NCI-H226 (cell line): ENCODE measurements around the gene BARHL1.
"Not testable (repeated sequence)": the region's sequence is repeated elsewhere in the genome, so short reads cannot be mapped to it uniquely, and the experiment has no call there.

Source experiments
- DNase-seq: peaks from one replicate; pipeline ENCODE4 v3.0.0-alpha.2; 2015

The BARHL1 gene

DNA sequence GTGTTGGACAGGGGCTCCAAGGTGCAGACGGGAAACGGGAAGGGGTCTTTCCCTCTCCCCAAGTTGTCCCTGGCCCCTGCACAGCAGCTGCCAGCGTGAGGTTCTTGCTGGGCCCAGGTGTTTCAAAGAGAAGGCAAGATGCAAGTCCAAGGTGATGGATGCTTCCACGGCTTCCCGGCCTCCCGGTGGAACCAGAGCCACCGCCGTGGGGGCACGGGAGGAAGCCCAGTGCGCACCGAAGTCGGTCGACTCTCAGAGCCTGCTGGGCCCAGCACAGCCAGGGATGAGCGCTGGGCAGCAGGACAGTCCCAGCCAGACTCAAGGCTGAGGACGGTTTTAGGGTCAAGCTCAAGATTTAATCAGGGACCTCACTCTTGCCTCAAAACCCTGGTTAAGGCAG, 25.2 kb upstream of the BARHL1 start:
- no peak for DNase-seq

DNA sequence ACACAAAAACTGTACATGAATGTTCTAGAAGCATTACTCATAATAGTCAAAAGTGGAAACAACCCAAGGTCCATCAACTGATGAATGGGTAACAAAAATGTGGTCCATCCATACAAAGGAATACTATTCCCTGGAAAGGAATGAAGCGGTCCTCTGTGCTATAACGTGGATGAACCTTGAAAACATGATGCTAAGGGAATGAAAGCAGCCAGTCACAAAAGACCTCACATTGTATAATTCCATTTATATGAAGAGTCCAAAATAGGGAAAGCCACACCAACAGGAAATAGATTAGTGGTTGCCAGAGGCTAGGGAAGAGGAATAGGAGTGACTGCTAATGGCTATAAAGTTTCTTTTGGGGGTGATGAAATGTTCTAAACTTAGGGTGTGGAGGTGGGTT, 22.7 kb upstream of the BARHL1 start:
- no peak for DNase-seq

- no peak for DNase-seq
Measured at GRCh38 chr9:132560616-132561202, 21.7 kb upstream of the BARHL1 start.

GRCh38 chr9:132562306-132562573, 20.2 kb upstream of the BARHL1 start:
- DNase-seq, result no peak

GRCh38 chr9:132564526-132564925, 17.9 kb upstream of the BARHL1 start:
- DNase-seq, result no peak

DNA sequence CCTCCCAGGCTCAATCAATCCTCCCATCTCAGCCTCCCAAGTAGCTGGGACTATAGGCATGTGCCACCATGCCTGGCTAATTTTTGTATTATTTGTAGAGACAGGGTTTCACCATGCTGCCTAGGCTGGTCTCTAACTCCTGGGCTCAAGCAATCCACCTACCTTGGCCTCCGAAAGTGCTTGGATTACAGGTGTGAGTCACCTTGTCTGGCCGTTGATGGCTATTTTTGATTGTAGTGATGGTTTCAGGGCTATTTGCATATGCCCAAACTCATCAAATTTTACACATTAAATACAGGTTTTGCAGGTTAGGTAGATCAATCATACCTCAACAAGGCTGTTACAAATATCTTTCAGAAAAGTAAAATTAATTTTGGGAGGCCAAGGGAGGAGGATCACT, 13.6 kb upstream of the BARHL1 start:
- not testable (repeated sequence) for DNase-seq

DNA sequence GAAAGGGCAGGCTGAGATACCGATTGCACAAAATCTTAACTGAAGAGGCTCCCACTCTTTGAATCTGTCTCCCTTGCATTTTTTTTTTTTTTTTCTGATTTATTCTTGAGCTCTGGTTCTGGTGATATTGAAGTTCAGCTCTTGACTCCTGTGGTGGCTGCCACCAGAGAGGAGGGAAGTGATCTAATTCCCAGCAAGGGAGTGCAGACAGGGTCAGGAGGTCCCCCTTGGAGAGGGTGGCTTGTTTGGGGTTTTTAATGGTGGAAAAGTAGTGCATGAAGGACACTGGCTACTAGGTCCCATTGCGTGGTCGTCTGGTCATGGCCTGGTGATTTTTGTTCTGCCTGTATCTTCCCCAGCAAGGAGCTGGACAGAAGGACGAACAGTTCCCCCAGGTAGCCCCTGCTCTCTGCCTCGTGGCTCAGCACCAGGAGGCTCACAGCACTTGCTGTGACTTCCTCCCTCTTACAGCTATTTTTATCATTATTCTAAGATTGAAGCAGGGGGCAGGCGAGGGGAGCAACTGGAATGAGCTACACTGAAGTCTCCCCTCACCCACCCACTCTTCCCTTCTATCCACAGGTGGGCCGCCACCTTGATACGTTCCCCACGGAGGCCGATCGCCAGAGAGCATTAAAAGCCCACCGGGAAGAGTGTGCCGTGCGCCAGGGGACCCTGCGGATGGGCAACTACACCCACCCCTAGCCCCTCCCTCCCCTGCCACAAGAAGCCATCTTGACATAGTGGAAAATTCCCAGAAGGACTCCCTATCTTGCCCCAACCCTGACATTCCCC, 10.4 kb upstream of the BARHL1 start:
- DNase-seq, result no peak

DNA sequence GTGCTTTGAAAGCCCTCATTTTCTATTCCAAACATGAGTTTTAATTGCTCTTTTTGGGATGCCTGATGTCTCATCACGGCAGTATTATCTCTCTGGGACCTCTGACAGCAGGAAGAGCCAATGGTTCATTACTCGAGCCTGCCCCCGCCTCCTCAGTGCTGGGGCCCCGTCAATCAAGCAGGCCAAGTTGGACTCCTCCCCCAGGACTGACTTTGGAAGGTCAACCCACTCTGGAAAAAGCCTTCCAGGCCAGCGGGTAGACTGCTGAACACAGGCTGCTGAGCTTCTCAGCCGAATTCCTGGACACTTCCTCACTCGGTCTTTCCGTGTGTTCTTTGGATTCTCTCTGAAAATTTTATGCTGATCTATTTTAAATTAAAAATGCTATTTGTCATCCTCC, 9.5 kb upstream of the BARHL1 start:
- peak; percentile 63 for DNase-seq

DNA sequence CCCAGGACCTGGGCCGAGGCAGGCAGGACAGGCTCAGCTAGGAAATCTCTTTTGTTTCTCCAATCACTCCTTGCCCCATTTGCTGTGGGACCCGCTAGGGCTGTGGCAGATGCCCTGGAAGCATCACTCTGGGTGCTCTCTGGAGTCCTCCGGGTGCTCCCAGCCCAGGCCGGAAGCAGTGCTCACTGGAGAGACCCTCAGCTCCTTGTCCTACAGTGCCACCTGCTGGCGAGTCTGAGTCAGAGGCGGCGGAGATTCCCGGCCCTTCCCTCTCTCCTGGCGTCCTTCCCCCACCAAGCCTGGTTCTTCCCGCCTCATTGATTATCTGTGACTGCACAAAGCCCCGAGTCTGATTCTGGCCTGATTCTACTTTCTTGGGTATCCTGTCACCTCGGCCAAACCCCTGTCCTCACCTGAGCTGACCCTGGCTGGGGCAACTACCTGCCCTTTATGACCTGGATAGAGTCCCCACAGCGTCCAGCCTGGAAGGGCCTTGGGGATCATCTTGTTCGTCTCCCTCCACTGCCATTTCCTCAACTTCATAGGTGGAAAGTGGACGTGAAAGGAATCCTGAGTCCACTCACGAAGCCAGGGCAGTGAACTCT, 7.3 kb upstream of the BARHL1 start:
- DNase-seq, result peak; percentile 46

DNA sequence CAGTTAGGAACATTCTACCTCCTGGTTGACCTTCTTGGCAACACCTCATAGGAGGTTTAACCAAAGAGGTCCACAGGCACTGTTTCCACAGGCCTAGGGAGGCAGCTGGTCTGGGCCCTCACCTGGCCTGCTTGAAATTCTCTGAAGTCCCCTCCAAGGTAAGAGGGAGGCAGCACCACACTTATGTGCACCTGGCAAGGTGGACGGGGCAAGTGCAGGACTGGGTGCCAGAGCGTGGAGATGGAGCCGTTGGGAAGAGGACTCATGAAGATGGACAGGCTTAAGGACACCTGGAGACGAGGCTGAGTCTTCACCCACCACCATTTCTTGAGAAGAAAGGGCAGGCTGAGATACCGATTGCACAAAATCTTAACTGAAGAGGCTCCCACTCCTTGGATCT, 6.6 kb upstream of the BARHL1 start:
- DNase-seq, result no peak

DNA sequence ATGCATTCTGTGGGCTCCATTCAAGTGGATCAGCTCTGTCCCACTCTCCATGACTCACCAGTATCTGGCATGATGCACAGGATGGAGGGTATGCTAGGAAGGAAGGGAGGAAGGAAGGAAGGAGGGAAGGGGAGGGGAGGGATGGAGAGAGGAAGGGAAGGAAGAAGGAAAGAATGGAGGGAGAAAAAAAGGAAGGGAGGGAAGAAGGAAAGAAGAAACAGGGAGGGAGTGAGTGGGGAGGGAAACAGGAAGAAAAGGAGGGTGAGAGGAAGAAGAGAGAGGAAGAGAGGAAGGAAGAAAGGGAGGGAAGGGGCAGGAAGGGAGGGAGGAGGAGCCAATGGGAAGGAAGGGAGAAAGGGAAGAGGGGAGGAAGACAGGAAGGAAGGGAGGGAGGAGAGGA, 5.3 kb upstream of the BARHL1 start:
- DNase-seq, result no peak

GRCh38 chr9:132578367-132578932, 4.0 kb upstream of the BARHL1 start:
- DNase-seq, result no peak

DNA sequence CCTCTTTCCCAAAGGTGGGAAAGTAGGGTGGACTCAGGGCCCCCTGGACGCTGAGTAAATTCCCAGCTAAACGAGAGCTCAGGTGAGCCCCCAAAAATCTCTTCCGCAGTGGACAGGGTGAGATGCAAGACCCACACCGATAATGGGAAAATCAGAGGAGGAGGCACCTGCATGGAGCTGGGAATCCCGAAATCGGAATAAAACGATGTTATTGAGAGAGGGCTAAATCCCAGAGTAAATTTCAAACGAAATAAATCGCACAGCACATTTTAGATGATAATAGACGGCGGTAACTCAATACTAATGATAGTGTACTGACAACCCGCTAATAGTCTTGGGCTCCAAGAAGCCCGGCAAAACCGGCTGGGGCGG, 3.0 kb upstream of the BARHL1 start:
- no peak for DNase-seq

DNA sequence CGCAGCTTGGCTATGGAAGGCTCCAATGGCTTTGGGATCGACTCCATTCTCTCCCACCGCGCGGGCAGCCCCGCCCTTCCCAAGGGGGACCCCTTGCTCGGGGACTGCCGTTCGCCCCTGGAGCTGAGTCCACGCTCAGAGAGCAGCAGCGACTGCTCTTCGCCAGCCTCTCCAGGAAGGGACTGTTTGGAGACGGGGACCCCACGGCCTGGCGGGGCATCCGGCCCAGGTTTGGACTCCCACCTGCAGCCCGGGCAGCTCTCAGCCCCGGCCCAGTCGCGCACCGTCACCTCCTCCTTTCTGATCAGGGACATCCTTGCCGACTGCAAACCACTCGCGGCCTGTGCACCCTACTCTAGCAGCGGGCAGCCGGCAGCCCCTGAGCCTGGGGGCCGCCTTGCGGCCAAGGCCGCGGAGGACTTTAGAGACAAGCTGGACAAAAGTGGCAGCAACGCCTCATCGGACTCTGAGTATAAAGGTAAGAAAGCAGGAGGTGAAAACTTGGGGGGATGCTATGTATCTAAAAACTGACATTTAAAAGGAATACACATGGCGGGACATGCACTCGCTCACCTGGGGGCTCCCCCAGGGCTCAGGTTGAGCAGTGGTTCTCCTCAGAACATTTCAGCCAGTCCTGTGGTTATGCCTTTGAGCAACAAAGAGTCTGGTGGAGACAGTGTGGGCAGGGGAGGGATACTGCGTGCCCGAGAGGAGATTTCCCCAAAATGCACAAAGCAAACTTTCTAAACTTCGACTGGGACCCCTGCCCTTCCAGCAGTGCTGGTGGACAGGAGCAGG, 579 bp downstream of the BARHL1 start:
- no peak for DNase-seq

GRCh38 chr9:132583584-132584304, 1.3 kb downstream of the BARHL1 start:
- DNase-seq, result no peak

- DNase-seq, result peak; percentile 17
Measured at GRCh38 chr9:132584601-132585560, 2.5 kb downstream of the BARHL1 start.

DNA sequence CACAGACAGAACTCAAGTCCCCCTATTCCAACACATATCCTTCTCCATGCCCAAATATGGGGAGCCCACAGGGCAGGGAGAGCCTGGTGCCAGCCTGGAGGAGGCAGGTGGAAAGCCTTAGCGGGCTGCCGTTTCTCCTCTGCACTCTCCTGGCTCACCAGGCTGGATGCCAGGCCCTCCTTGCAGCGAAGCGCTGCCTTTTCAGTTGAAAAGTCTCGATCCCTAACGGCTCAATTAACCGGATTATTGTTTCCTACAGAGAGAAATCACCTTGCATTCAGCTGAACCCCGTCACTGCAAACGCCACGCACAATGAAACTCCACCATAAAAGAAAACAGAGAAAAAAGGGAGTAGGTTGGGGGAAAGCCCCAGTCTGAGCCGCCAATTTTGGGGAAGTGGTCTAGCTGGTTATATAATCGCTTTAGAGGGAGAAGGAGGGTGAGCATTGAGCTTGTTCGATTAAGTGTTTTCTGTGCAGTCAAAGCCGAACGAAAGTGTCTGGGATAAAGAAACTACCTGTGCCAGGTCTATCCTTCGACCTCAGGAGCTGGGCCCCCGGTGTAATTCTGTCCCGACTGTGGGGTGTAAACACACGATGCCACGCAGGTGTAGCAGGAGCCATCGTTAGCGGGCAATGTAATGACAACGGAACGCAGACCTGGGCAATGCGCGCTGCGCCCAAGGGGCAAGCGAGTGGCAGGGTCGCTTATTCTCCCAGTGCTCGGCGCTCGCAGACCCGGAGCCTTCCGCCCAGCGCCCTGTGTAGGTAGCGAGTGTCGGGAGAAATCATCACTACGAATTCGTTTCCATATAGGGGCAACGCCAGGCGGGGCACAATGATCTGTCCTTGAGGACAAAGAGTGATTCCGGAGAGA, 3.8 kb downstream of the BARHL1 start:
- no peak for DNase-seq

GRCh38 chr9:132586830-132587591, 4.6 kb downstream of the BARHL1 start:
- no peak for DNase-seq

- no peak for DNase-seq
Measured at GRCh38 chr9:132587592-132587955, 5.2 kb downstream of the BARHL1 start.

DNA sequence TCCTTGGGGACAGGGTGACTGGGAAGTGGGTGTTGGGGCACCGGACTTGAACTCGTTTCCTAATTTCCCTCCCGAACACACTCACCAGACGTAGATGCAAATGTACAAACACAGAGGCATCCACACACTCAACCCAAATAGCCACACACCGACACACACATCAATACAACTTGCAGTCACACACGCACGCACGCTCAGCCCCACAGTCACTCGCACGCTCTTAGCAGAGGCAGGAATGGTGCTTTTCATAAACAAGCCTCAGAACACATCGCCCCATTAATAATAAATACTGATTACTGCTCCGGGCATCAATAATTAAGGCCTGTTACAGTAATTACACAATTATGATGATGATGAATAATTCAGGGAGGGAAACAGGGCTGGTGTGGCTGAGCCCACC, 5.7 kb downstream of the BARHL1 start:
- DNase-seq, result no peak
